ENCODE measurements around the gene ZNF365.
"Not testable (repeated sequence)": the region's sequence is repeated elsewhere in the genome, so short reads cannot be mapped to it uniquely, and the experiment has no call there.

Gene ZNF365

DNA sequence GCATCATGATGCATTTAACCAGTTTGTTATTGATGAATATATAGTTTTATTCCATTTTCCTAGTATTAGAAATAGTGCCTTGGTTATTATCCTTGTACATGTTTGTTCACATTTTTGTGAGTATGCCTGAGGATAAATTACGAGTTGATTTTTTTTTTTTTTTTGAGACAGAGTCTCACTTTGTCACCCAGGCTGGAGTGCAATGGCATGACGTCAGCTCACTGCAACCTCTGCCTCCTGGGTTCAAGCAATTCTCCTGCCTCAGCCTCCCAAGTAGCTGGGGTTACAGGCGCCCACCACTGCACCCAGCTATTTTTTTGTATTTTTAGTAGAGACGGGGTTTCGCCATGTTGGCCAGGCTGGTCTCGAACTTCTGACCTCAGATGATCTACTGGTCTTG, 4.7 kb downstream of the ZNF365 start:
- DNase-seq, result not testable (repeated sequence)

DNA sequence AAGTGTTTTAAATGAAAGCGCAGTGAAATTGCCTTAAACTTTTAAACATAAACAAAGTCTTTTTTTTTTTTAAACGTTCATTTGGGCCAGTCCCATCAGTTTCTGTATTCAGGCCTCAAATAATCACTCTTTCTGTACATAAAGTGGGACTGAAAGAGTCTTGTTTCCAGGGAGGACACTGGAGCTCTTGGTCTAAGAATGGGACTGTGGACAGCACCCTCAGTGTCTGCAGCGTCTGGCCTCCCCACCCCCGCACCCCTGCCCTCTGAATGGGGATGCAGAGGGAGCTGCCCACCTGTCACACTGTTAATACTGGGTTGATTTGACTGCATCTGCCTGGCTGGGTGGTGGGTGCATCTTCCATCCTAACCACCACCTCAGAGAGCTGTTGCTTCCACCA, 5.2 kb downstream of the ZNF365 start:
- no peak for DNase-seq

DNA sequence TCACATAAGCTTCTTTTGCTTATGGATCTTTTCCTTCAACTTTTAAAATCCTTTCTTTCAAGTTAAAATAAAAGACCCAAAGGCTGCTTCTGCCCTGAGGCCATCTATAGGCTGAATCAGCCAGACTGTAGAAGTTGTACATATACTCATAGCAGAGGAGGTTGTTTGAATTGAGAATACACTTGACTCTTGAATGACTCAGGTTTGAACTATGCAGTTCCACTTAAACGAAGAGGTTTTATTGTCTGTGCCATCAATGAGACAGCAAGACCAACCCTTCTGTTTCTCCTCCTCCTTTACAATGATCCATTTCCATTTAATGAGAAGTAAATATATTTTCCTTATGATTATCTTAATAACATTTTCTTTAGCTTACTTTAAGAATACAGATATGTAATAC, 5.8 kb downstream of the ZNF365 start:
- DNase-seq, result no peak

DNA sequence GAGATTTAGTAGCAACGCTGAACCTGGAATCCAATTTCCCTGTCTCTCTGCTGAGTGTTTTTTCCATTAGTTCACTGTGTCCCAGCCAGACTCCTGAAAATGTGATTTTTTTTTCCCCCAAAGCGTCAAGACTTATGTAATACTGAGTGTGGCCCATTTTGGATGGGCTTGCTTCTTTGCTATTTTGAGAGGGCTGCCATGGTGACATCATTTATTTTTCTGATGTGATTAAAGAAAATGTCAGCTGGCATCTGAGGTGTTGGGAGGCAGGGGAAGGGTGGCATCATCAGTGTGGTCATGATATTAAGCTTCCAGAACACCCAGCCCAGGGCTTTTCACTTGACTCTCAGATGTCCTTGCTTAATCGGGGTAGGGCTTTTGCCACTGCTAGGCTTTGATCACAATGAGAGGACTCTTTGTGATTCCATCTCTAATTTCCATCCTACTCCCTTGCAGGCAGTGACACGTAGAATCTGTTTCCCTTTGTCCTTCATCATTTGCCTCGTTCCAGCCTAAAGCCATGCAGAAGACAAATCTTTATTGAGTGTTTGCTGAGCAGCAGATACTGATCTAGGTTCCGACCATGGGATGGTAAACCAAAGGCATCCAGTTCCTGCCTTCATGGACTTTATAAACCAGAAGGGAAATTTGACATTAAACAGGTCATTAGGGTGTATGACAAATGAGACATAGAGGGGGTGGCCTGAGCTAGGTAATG, 7.4 kb downstream of the ZNF365 start:
- DNase-seq, result no peak

DNA sequence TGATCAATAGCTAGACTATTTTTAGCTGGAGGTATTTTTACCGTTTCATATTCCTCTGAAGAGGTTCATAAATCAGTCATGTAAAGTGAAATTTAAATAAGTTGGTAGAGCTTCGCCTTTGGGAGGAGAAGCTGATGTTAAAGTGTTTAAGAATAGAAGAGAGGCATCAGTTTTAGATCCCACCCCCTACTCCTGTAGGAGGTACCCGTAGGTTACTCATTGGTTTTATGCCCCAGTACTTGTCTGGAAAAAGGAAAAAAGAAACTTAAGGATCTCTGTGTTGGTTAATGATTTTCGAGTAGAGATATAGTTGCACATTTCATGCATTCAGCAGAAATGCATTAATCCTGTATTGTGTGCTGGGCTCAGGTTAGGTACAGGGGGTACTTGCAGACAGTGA, 8.7 kb downstream of the ZNF365 start:
- no peak for DNase-seq

DNA sequence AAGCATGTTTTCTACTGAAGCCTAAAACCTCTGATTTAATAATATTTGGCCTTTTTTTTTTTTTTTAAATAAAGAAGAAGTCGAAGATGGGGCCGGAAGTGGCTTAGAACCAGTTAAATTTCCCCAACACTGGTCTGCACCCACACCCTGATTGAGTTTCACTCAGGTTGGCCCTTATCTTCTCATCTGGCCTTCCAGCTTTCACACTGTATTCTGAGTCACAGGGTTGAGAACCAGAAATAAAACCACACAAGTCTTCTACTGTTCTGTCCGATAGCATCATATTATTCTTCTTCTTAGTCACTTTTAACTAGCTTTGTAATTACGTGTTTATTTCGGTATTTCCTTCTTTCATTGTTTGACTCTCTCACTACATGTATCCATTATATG, 9.9 kb downstream of the ZNF365 start:
- DNase-seq, result peak; percentile 39

DNA sequence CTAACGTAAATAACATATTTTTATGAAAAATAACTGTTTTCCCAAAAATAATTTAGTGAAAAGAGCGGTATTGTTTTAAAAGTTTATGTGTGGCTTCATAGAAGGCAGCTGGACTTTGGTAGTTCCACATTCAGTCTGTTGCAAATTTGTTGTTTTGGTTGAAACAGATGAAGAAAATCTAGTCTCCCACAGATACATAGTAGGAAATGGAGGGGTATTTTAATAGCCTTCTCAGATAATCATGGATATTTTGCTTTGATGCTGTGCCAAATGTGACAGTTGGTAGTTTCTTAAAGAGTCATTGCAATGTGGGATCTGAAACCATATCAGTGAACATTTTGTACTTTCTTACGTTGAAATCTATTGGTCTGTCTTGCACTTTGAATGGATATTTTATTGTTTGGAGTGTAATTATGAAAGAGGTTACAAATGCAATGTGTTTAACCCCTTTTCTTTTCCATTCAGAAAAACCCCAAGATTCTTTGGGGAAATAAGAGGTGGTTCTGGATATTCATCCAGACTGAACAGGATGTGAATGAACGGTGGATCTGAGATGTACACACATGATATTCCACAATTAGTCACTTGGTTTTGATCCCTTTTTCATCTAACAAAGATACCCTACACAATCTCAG, 10.4 kb downstream of the ZNF365 start:
- no peak for DNase-seq

DNA sequence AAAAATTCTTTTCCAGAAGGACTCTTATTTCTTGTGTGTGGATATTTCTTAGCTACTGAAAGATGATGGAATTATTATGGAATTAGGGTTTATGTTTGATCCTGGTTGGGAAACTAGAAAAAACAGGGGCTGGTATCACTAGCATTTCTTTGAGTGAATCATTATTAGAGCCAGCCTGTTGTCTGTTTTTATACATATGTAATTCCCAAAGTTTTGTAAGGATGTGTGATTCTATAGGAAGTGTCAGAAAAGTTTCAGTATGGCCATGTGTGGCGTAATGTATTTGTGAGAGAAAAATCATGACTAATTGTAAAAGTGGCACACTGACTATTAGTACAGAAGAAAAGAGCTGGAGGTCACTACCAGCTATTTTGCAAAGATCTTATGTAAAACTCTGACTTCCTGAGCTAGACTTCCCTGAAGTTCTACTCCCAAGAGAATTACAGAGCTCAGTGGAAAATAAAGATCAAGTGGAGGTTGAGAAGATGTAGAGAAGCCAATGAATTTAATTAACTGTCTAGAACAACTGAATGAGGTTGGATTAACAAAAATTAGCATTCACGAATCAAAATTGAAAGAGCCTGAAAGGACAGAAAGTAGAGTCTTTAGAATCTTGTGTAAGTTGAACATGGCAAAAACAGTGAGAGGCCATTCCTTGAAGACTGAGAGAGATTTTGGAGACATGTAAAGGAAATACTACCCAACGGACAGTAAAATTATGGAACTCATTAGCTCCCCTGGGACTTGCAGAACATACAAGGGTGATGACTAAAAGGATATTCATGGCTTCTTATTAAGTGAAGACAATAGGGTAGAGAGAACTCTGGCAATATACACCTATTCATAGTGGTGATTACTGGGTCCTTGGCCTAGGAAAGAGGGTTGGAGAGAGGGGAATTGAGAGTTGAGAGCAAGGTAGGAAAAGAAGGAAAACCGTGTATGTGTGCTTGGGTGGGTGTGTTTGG, 12.5 kb downstream of the ZNF365 start:
- DNase-seq, result no peak

DNA sequence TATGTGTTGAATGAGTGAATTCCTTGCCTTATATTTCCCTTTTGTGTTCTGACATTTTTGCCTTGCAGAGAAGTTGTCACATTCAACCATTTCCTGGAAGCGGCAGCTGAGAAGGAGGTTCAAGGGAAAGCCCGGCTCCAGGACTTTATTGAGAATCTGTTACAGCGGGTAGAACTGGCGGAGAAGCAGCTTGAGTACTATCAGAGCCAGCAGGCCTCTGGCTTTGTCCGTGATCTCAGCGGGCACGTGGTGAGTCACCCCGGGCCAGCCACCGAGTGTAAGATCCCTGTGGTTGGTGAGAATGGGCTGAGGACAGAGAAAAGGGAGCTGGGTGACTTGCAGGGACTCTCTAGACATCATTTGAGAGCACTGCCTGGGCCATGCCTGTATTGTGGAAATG, 14.2 kb downstream of the ZNF365 start:
- no peak for DNase-seq

DNA sequence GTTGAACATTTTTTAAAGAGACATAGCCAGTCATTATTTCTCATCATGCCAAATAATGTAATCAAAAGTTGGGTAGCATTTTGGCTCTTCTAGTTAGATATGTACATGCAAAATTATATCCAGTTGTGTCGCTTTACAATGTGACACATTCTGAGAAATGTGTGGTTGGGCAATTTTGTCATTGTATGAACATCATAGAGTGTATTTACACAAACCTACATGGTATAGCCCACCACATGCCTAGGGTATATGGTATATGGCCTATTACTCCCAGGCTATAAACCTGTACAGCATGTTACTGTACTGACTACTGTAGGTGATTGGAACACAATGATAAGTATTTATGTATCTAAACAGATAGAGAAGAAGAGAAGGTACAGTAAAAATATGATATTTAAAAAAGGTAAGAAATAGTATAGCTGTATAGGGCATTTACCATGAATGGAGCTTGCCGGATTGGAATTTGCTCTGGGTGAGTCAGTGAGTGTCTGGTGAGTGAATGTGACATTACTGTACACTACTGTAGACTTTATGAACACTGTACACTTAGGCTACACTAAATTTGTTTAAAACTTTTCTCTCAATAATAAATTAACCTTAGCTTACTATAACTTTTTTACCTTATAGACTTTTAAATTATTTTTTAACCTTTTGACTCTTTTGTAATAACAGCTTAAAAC, 16.5 kb downstream of the ZNF365 start:
- DNase-seq, result no peak

DNA sequence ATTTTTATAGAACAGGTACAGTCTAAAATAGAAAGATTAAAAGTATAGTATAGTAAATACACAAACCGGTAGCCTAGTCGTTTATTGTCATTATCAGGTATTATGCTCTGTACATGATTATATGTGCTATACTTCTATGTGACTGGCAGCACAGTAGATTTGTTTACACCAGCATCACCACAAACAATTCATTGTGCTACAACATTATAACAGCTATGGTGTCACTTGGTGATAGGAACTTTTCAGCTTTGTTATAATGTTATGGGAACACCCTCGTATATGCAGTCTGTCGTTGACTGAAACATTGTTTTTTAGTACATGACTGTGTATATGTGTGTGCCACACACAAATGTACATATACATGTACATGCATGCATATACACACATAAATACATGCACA, 19.1 kb downstream of the ZNF365 start:
- DNase-seq, result no peak

DNA sequence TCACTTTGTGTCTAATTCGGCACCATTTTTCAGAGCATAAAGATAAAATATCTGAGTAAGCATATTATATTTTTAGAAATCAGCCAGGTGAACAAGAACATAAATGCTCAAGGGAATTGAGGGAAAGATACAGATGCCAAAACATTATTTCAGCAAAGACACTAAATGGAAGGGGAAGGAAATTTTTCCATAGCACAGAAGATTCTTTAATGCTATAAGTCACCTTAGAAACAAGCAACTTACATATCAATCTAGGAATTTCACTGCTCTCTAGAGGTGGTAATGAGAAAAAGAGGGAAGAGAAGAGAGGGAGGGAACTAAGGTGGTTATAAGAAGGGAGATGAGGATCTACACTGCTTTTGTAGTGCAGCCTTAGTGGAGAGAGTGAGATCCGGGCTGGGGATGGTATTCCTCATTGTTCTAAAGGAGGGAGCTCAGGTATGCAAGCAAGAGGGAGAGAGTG, 20.4 kb downstream of the ZNF365 start:
- DNase-seq, result no peak

DNA sequence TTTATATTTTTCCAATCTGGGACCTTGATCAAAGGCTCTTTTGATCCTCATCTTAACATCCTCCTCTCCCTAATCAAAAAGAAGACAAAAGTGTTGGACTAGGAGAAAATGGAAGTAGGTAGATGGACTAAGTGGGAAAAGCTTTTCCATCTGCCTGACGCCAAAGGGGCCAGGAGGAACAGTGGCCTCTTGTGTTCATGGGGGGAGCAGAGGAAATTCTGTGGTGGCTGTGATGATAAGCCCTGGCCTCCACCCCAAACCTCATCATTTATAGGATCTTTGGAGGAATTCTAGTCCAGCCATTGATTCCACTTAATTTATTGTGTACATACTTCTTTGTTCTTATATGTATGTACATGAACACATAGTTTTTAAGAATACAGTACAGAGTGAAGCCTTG, 21.7 kb downstream of the ZNF365 start:
- no peak for DNase-seq

DNA sequence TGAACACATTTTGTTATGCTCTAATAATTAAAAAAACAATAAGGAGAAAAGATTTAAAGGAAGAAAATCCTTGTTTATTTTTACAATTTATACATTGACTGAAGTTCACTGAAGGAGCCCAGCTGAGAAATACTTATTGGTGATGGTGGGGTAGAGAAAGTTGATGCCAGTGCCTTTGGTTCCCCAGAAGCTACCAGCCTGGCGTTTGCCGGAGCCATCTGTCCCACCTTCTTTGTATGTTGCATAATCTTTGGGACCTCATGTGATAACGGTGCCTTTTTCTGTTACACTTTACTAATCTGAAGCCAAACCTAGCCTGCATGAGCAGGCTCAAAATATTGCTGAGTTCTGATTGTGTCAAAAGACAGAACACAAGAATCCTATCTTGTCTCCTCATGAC, 22.7 kb downstream of the ZNF365 start:
- no peak for DNase-seq

DNA sequence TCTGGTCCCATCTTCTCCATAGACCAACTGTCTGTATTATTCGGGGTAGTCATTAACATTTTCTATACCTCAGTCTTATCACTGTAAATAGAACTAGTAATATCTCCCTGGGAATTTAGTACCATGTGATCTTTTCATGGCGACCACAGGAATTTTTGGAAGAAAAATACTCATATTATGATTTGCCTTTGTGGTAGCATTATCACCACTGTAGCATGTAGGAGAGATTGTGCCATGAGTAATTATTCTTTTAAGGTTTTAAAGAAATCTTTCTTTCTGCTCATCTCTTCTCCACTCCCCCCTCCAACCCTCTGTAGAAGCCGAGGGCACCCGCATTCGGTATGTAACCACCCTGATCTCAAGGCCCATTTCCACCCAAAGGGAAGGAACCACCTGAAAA, 25.0 kb downstream of the ZNF365 start:
- DNase-seq, result no peak

DNA sequence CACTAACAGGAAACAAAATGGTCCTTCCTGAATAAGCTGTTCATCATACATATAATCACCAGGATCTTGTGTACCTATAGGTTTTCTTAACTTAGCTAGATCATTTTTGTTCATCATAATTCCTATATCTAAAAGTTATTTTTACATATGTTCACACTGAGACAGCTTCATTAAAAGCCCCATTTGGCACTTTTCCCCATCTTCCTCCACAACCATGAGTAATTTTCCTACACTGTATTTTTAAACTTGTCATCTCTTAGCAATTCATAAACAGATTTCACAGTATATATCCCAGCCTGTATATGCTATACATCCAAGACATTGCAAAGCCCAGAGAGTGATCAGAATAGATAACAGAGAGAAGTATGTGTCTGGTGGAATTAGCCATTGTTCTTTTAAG, 28.3 kb downstream of the ZNF365 start:
- DNase-seq, result no peak

DNA sequence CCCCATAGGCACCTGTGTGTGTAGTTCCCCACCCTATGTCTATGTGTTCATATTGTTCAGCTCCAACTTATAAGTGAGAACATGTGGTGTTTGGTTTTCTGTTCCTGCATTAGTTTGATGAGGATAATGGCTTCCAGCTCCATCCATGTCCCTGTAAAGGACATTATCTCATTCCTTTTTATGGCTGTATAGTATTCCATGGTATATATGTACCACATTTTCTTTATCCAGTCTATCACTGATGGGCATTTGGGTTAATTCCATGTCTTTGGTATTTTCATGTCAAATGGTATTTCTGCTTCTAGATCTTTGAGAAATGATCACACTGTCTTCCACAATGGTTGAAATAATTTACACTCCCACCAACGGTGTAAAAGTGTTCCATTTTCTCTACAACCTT, 36.4 kb downstream of the ZNF365 start:
- DNase-seq, result not testable (repeated sequence)

DNA sequence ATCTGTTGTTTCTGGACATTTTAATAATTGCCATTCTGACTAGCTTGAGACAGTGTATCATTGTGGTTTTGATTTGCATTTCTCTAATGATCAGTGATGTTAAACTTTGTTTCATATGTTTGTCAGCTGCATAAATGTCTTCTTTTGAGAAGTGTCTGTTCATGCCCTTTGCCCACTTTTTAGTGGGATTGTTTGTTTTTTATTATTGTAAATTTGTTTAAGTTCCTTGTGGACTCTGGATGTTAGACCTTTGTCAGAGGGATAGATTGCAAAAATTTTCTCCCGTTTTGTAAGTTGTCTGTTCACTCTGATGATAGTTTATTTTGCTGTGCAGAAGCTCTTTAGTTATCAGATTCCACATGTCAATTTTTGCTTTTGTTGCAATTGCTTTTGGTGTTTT, 36.8 kb downstream of the ZNF365 start:
- not testable (repeated sequence) for DNase-seq

DNA sequence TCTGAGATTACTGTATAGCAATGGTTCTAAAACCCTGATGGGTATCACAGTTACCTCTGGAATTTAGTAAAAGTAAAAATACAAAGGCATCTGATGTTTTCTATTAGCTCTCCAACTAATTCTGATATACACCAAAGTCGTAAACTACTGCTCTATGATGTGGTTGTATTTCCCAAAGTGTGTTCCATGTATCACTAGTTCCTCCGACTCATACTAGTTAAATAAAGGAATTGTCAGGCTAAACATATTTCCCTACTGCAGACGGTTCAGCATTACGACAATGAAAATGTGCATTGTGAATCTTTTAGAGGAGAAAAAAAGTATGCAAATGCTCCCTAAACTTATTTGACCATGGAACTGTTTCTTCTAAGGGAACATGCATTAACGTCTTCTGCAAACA, 38.9 kb downstream of the ZNF365 start:
- no peak for DNase-seq

DNA sequence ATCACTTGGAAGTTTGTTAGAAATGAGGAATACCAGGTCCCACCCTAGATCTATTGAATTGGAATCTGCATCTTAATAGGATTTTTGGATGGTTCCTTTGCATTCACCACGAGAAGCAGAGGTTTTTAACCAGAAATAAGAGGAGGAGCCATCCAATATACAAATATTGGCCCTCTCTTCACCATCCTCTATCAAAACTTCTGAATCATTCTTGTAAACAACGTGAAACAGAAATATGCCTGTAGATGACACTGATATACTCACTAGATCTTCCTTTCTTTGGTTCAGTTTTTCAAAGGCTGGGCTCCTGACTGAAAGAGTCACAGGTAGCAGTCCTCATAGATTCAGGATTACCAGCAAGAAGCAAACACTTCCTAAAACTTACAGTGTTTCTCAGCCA, 39.5 kb downstream of the ZNF365 start:
- no peak for DNase-seq

DNA sequence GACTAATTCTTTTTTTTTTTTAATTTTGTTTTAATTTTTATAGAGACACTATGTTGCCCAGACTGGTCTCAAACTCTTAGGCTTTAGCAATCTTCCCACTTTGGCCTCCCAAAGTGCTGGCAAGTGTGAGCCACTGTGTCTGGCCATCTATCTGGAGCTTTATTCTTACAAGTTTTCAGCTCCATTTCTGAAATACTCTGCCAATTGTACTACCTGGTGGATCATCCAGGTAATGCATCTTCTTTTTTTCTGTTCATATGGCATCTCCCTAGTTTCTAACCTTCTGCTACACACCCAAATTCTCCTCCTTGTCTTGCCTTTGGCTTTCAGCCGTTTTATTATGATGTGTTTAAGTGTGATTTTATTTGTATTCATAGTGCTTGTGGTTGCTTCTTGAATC, 40.2 kb downstream of the ZNF365 start:
- no peak for DNase-seq

DNA sequence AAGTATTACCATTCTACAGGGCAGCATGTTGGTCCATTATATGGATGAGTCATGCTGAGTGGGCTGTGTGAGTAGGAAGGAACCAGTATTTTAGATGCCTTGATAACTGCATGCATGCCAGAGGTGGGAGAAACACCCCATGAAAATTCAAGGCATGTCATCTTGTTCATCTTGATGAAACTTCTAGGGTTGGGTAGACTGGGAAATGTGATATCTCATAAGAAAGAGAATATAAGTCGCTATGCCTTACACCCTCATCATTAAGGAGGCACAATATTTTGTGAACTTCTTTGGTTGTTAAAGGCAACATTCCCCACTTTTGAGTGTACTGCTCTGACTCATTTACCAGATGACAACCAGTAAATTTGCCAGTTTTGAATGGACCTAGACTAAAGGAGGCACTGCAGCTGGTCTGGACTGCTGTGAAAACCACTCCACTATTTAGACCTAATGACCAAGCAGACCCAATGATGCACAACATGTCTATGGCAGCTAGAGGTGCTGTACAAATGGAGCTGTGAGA, 48.0 kb downstream of the ZNF365 start:
- DNase-seq, result no peak

DNA sequence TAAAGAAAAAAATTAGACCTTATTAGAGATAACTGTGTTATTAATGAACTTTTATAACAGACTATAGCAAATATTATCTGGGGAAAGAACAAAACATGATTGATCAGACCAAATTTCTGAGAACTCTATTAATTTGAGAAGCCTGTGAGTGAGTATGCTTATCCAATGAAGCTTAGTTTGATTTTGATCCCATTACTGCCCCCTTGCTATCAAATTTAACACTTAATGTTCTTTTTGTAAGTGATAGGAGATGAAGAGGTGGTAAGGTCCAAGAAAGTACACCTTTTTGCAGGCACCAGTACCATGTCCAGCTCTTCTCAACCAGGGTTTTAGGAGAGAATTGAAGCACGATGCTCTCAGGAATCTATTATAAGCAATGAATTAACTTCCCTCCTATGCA, 49.9 kb downstream of the ZNF365 start:
- no peak for DNase-seq
